ENCODE results near the gene PTMA.

PTMA gene

DNA sequence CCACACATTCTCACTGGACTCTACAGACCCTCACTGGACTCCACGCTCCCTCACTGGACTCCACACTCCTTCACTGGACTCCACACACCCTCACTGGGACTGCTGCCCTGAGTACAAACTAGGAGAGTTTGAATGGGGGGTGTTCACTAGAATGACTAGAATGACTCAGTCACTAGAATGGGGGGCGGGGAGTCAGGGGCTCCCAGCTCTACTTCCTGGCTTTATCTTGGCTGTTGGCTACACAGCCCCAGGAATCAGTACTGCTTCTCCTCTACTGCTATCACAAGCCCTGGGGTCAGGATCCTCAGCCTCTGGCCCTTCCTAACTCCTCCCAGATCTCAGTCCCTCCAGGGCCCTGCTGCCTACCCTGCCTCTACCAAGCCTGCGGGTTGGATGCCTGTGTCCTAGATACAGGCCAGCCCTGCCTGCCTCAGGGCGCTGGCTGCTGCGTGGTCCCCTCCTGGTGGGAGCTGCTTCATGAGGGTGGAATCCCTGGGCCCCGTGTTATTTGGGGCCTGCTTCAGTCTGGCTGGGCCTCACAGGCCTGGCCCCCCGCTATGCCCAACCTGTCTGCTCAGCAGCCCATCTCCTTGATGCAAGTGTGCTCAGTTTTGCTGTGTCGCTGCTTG, 7.8 kb downstream of the PTMA start:
- TF ChIP-seq SUZ12 (IDR thresholded peaks at IDR 0.05; ENCODE audit: extremely low read depth, insufficient read depth, insufficient read length), result no peak
- TF ChIP-seq ZNF274 (IDR thresholded peaks at IDR 0.05; ENCODE audit: low read depth, low read length), result no peak
- no peak for TF ChIP-seq YY1 (IDR thresholded peaks at IDR 0.05; ENCODE audit: insufficient read depth, insufficient read length)
- Histone ChIP-seq H3K9ac (ENCODE audit: insufficient read length, low read depth) (peak overlapping the region; percentile 37), H3K4me3 (ENCODE audit: insufficient read length, low read depth) (no peak overlapping the region), H3K27me3 (ENCODE audit: insufficient read depth, insufficient read length) (no peaks in the 10 kb centered on the region), H3K9me3 (ENCODE audit: insufficient read depth, low read length) (no peaks in the 10 kb centered on the region), H3K36me3 (ENCODE audit: insufficient read depth, insufficient read length, low read length) (peaks cover 19% of the 10 kb centered on the region), H3K4me1 (ENCODE audit: insufficient read depth, insufficient read length) (peaks cover 39% of the 10 kb centered on the region)
- no peak for DNase-seq (ENCODE audit: low read depth, low spot score)

DNA sequence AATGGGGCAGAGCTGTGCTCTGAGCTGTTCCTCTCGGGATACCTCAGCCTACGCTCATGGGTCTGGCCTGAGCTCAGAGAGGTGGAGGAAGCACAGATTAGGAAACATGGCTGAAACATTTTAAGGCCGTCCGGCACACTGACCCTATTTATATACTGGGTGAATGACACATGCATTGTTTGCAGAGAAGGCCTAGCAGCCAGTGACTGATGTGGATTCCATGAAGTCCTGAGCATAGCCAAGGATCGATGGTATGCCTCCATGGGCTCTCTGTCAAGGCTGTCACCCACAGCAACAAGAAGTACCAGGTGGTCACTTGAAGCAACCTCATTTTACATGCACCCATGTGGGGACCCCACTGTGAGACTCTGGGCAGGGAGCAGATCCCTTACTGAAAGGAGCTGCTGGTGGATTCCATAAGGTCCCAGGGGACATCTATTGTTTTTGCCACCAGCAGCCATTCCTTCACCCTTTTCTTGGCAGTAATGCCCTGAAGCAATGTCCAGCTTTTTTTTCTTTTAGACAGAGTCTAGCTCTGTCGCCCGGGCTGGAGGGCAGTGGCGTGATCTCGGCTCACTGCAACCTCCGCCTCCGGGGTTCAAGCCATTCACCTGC, 8.4 kb downstream of the PTMA start:
- no peak for DNase-seq (ENCODE audit: low read depth, low spot score)
- Histone ChIP-seq H3K9me3 (ENCODE audit: insufficient read depth, low read length) (no peaks in the 10 kb centered on the region), H3K4me3 (ENCODE audit: insufficient read length, low read depth) (no peak overlapping the region), H3K4me1 (ENCODE audit: insufficient read depth, insufficient read length) (peaks cover 37% of the 10 kb centered on the region), H3K27me3 (ENCODE audit: insufficient read depth, insufficient read length) (no peaks in the 10 kb centered on the region), H3K9ac (ENCODE audit: insufficient read length, low read depth) (peak overlapping the region; percentile 37), H3K36me3 (ENCODE audit: insufficient read depth, insufficient read length, low read length) (peaks cover 13% of the 10 kb centered on the region)
- no peak for TF ChIP-seq ZNF274 (IDR thresholded peaks at IDR 0.05; ENCODE audit: low read depth, low read length)
- TF ChIP-seq SUZ12 (IDR thresholded peaks at IDR 0.05; ENCODE audit: extremely low read depth, insufficient read depth, insufficient read length), result no peak
- TF ChIP-seq YY1 (IDR thresholded peaks at IDR 0.05; ENCODE audit: insufficient read depth, insufficient read length), result no peak

DNA sequence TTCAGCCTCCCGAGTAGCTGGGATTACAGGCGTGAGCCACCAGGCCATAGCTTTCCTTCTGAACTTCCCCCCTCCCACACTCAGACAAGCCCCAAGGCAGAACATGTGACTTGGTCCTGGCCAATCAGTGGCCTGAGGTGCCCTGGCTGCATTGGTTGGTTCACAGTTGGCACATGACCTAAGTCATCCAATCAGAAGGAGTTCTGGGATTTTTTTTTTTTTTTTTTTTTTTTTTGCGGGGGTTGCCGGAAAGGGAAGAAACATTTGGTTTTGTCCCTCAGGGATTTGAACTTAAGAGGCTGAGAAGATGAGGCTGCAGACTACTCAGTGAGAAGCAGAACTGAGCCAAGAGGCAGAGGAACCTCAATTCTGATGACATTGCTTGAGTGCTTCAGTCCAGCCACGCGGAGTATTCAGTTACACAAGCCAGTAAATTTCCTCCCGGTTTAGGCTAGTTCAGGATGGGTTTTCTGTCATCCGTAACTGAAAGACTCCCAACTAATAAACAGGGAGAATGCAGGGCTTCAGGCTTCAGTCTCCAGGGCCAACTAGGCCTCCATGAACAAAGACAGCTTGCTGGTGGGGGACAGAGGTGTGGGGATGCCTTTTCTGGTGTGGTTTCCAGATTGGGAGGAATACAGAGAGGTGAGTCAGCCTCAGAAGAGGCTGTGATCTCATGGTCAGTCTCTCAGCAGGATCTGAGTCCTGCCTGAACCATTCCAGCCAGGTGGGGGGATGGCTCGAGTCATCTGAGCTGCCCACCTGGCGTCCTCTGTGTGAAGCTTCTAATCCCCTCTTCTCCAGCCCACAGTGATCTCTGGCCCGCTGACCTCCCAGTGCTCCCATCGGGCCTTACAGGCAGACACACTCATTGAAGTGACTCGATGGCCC, 9.2 kb downstream of the PTMA start:
- Histone ChIP-seq H3K9me3 (ENCODE audit: insufficient read depth, low read length) (no peaks in the 10 kb centered on the region), H3K4me1 (ENCODE audit: insufficient read depth, insufficient read length) (peaks cover 30% of the 10 kb centered on the region), H3K4me3 (ENCODE audit: insufficient read length, low read depth) (peak overlapping the region; percentile 33), H3K27me3 (ENCODE audit: insufficient read depth, insufficient read length) (no peaks in the 10 kb centered on the region), H3K9ac (ENCODE audit: insufficient read length, low read depth) (peak overlapping the region; percentile 69), H3K36me3 (ENCODE audit: insufficient read depth, insufficient read length, low read length) (peaks cover 5% of the 10 kb centered on the region)
- peak; percentile 56 for DNase-seq (ENCODE audit: low read depth, low spot score)
- no peak for TF ChIP-seq ZNF274 (IDR thresholded peaks at IDR 0.05; ENCODE audit: low read depth, low read length)
- no peak for TF ChIP-seq SUZ12 (IDR thresholded peaks at IDR 0.05; ENCODE audit: extremely low read depth, insufficient read depth, insufficient read length)
- TF ChIP-seq YY1 (IDR thresholded peaks at IDR 0.05; ENCODE audit: insufficient read depth, insufficient read length), result no peak

DNA sequence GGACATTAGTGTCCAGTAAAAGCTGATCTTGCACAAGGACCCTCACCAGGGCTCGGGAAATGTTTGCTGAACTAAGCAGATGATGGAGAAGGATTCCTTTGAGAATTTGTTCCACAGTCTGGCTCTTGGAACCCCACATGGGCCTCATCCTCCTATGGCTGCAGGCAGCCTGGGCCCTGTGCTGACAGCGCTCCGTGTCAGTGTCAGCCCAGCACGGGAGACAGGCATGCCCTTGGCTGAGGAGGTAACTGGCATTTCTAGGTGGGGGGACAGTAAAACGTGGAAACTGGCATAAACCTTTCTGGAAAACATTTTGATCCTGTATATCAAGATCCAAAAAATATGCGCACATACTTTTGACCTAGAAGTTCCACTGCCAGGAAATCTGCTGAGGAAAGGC, 10.5 kb downstream of the PTMA start:
- no peak overlapping the region for H3K9ac ChIP-seq (ENCODE audit: insufficient read length, low read depth)
- H3K36me3 ChIP-seq (ENCODE audit: insufficient read depth, insufficient read length, low read length), result no peaks in the 10 kb centered on the region
- H3K4me3 ChIP-seq (ENCODE audit: insufficient read length, low read depth), result no peak overlapping the region
- no peaks in the 10 kb centered on the region for H3K27me3 ChIP-seq (ENCODE audit: insufficient read depth, insufficient read length)
- H3K4me1 ChIP-seq (ENCODE audit: insufficient read depth, insufficient read length), result peaks cover 30% of the 10 kb centered on the region
- no peak for DNase-seq (ENCODE audit: low read depth, low spot score)
- no peaks in the 10 kb centered on the region for H3K9me3 ChIP-seq (ENCODE audit: insufficient read depth, low read length)
- no peak for TF ChIP-seq SUZ12 (IDR thresholded peaks at IDR 0.05; ENCODE audit: extremely low read depth, insufficient read depth, insufficient read length)
- TF ChIP-seq ZNF274 (IDR thresholded peaks at IDR 0.05; ENCODE audit: low read depth, low read length), result no peak
- no peak for TF ChIP-seq YY1 (IDR thresholded peaks at IDR 0.05; ENCODE audit: insufficient read depth, insufficient read length)

DNA sequence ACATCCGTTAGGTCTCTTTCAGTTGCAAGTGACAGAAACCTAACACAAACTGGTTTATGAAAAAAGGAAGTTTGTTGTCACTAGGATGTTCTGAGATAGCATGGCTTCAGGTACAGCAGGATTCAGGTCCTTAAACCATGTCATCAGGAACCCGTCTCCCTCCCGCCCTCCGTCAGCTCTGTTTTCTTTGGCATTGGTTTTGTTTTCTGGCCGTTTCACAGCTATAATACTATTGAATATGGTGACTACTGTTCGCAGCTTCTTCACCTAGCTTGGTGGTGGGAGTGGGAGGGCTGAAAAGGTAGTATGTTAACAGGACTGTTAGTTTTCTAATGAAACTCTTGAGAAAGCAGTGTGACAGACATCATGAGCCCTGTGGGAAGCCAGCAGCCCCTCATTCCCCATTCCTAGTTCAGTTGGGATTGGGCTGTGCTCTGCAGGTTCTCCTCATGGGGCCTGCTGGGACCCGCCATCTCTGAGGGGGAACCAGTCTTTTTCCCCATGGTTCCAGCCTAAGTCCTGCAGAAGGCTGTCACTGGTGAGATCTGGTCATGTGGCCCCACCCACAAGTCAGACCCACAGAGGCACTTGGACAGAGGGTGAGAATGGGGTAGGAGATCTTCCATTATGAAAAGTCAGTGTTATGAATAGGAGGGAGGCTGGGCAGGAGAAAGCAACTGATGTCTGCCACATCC, 12.1 kb downstream of the PTMA start:
- no peak overlapping the region for H3K9ac ChIP-seq (ENCODE audit: insufficient read length, low read depth)
- no peak for DNase-seq (ENCODE audit: low read depth, low spot score)
- H3K4me3 ChIP-seq (ENCODE audit: insufficient read length, low read depth), result no peak overlapping the region
- H3K9me3 ChIP-seq (ENCODE audit: insufficient read depth, low read length), result no peaks in the 10 kb centered on the region
- H3K36me3 ChIP-seq (ENCODE audit: insufficient read depth, insufficient read length, low read length), result no peaks in the 10 kb centered on the region
- no peaks in the 10 kb centered on the region for H3K27me3 ChIP-seq (ENCODE audit: insufficient read depth, insufficient read length)
- H3K4me1 ChIP-seq (ENCODE audit: insufficient read depth, insufficient read length), result peaks cover 16% of the 10 kb centered on the region
- no peak for TF ChIP-seq ZNF274 (IDR thresholded peaks at IDR 0.05; ENCODE audit: low read depth, low read length)
- TF ChIP-seq YY1 (IDR thresholded peaks at IDR 0.05; ENCODE audit: insufficient read depth, insufficient read length), result no peak
- TF ChIP-seq SUZ12 (IDR thresholded peaks at IDR 0.05; ENCODE audit: extremely low read depth, insufficient read depth, insufficient read length), result no peak

DNA sequence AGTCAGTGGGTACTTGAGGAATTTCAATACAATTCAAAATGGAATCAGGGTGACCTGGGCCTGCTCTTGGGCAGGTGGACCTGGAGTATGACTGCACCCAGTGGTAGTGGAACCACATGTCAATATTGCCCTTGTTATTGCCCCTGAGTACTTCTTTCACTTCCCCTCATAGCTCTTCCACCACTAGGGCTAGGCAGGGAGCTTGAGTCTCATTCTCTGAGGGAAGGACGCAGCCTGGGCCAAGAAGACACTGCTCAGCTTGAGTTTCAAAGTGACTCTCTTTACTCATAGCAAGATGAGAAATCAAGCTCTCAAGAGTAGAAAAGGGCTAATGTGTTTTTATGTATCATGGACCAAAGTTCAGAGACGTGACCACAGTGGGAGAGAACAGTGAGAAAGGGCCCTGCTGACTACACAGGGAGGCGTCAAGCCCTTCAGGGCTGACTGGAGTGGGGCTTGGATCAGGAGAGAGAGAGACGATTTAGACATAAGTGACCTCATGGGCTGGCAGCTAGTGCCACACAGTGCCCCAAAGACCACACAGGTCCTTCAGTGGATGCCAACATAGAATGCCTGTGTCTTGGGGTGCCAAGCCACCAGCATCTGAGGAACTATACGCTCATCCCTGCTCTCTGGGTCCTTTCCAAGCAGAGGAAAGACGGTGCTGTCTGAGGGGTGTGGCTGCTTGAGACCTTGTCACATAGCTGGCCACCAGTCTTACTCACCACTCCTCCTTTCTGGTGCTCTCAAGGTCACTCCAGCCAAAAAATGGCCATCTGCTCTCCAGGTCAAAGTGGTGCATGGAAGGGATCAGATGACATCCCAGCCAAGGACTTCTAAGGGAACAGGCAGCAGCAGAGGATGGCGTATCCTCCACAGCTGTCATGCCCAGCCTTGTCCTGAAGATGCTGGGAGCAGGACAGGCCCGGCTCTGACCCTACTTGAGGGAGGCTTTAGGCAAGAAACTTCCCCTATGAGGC, 13.0 kb downstream of the PTMA start:
- Histone ChIP-seq H3K4me3 (ENCODE audit: insufficient read length, low read depth) (no peak overlapping the region), H3K9me3 (ENCODE audit: insufficient read depth, low read length) (no peaks in the 10 kb centered on the region), H3K36me3 (ENCODE audit: insufficient read depth, insufficient read length, low read length) (no peaks in the 10 kb centered on the region), H3K27me3 (ENCODE audit: insufficient read depth, insufficient read length) (no peaks in the 10 kb centered on the region), H3K9ac (ENCODE audit: insufficient read length, low read depth) (no peak overlapping the region), H3K4me1 (ENCODE audit: insufficient read depth, insufficient read length) (peaks cover 8% of the 10 kb centered on the region)
- no peak for TF ChIP-seq YY1 (IDR thresholded peaks at IDR 0.05; ENCODE audit: insufficient read depth, insufficient read length)
- no peak for TF ChIP-seq ZNF274 (IDR thresholded peaks at IDR 0.05; ENCODE audit: low read depth, low read length)
- no peak for TF ChIP-seq SUZ12 (IDR thresholded peaks at IDR 0.05; ENCODE audit: extremely low read depth, insufficient read depth, insufficient read length)
- DNase-seq (ENCODE audit: low read depth, low spot score), result no peak
